GM12891 (cell line): ENCODE measurements around the gene SMARCD2.
"Not testable (repeated sequence)": the region's sequence is repeated elsewhere in the genome, so short reads cannot be mapped to it uniquely, and the experiment has no call there.

Experiments
- PAX5 ChIP-seq: IDR thresholded peaks from 2 replicates; pipeline ENCODE4 v1.6.1; 2011; ENCODE audit warnings: low read length, moderate library complexity, mild to moderate bottlenecking; ENCODE audit not compliant: insufficient read depth, severe bottlenecking
- POLR2A ChIP-seq: IDR thresholded peaks from 2 replicates; pipeline ENCODE4 v1.6.1; 2011; ENCODE audit warnings: low read depth, low read length, control low read depth
- POLR2AphosphoS5 ChIP-seq: IDR thresholded peaks from 2 replicates; pipeline ENCODE4 v1.6.1; 2011; ENCODE audit warnings: low read depth, low read length, control low read depth
- POU2F2 ChIP-seq: IDR thresholded peaks from 2 replicates; pipeline ENCODE4 v1.6.1; 2011; ENCODE audit warnings: low read depth, mild to moderate bottlenecking, control low read depth, low read length, moderate library complexity
- SPI1 ChIP-seq: IDR thresholded peaks from 2 replicates; pipeline ENCODE4 v1.6.1; 2011; ENCODE audit warnings: low read depth, low read length, control low read depth
- TAF1 ChIP-seq: IDR thresholded peaks from 2 replicates; pipeline ENCODE4 v1.6.1; 2011; ENCODE audit warnings: low read depth, low read length, control low read depth

GRCh38 chr17:63874061-63874626, 31.7 kb upstream of the SMARCD2 start:
- TF ChIP-seq POLR2A, POLR2AphosphoS5, TAF1, PAX5, SPI1, POU2F2: not testable (repeated sequence)
